CD4-positive, alpha-beta memory T cell (primary cell): ENCODE measurements around the gene GCC2. TPM values are rescaled to one million over a fixed set of nuclear protein-coding genes. Genes with fewer than 3 reads are reported as not detected.
"Not testable (repeated sequence)": the region's sequence is repeated elsewhere in the genome, so short reads cannot be mapped to it uniquely, and the experiment has no call there.

Experiments
- CTCF ChIA-PET: fragments of 350-600 bp; sonication (Branson Sonifier 250); formaldehyde crosslinking; loops from one replicate; lab custom pipeline; 2021; ENCODE audit warnings: inconsistent platforms; ENCODE audit not compliant: partially characterized antibody; lab: Charles Lee
- POLR2A ChIA-PET: fragments of 350-600 bp; sonication (Branson Sonifier 250); formaldehyde crosslinking; loops from one replicate; lab custom pipeline; 2021; ENCODE audit not compliant: partially characterized antibody; lab: Charles Lee
- DNase-seq, 5 donors: peaks; one replicate each; pipeline versions ENCODE4 v3.0.0 to v3.0.0-alpha.2; 2020 to 2022; ENCODE audit warnings: mixed read lengths in 1 of 5
- H3K27ac ChIP-seq: one replicate; pipeline ENCODE4 v1.7.0; 2013; ENCODE audit warnings: low read depth, low read length
- H3K27me3 ChIP-seq: 2 replicates; pipeline ENCODE4 v1.7.0; 2013; ENCODE audit warnings: mild to moderate bottlenecking, low read length, moderate library complexity; ENCODE audit not compliant: insufficient read depth
- H3K36me3 ChIP-seq: 2 replicates; pipeline ENCODE4 v1.7.0; 2013; ENCODE audit warnings: mild to moderate bottlenecking, low read length, moderate library complexity; ENCODE audit not compliant: insufficient read depth
- H3K4me1 ChIP-seq: 2 replicates; pipeline ENCODE4 v1.7.0; 2013; ENCODE audit warnings: mild to moderate bottlenecking, low read length, moderate library complexity; ENCODE audit not compliant: insufficient read depth
- H3K4me3 ChIP-seq, 2 donors: one replicate each; pipeline ENCODE4 v1.7.0; 2013; ENCODE audit warnings: low read length in 2 of 2, mild to moderate bottlenecking in 1 of 2
- H3K9me3 ChIP-seq, 2 donors: one replicate each; pipeline ENCODE4 v1.7.0; 2013; ENCODE audit warnings: low read length in 2 of 2, control low read depth in 1 of 2; ENCODE audit not compliant: control insufficient read depth in 1 of 2
- H3K27ac Mint-ChIP-seq, 7 donors: one replicate each; pipeline ENCODE4 v1.8.0; 2020 to 2021; ENCODE audit warnings: mixed read lengths in 7 of 7, mild to moderate bottlenecking in 6 of 7, inconsistent platforms in 3 of 7, moderate library complexity in 3 of 7
- H3K27me3 Mint-ChIP-seq, 2 donors: one replicate each; pipeline ENCODE4 v1.8.0; 2020 to 2021; ENCODE audit warnings: mixed read lengths in 2 of 2
- H3K36me3 Mint-ChIP-seq, 2 donors: one replicate each; pipeline ENCODE4 v1.8.0; 2020 to 2021; ENCODE audit warnings: mixed read lengths in 2 of 2, inconsistent platforms in 1 of 2, mild to moderate bottlenecking in 1 of 2
- H3K4me1 Mint-ChIP-seq, 4 donors: one replicate each; pipeline ENCODE4 v1.8.0; 2020 to 2021; ENCODE audit warnings: mixed read lengths in 4 of 4, mild to moderate bottlenecking in 1 of 4
- H3K4me3 Mint-ChIP-seq, 8 donors: one replicate each; pipeline ENCODE4 v1.8.0; 2020 to 2021; ENCODE audit warnings: mixed read lengths in 8 of 8, mild to moderate bottlenecking in 7 of 8, moderate library complexity in 6 of 8, inconsistent platforms in 3 of 8
- H3K9me3 Mint-ChIP-seq, 8 donors: one replicate each; pipeline ENCODE4 v1.8.0; 2020 to 2021; ENCODE audit warnings: mixed read lengths in 8 of 8, mild to moderate bottlenecking in 5 of 8, inconsistent platforms in 3 of 8, moderate library complexity in 1 of 8
- intact Hi-C: fragments of 100-400 bp; cut with micrococcal nuclease; formaldehyde crosslinking; loops from one replicate; pipeline ENCODE4 v1.15.1; 2023
- polyA plus RNA-seq, 2 donors: library from polyadenylated mRNA; unstranded; fragments of 300-500 nt; fragmentation: Illumina TruSeq; gene quantifications; one replicate each; pipeline ENCODE4 v1.2.3, GENCODE V29; 2021
- total RNA-seq, 2 experiments: library from RNA; stranded (reverse); gene quantifications; one replicate each; pipeline ENCODE4 v1.2.3, GENCODE V29; 2021

Gene GCC2
- total and polyA plus RNA-seq, 4 experiments from 2014 or later = 13.7 to 232 (median 153) TPM

- no peaks in the 10 kb centered on the region for H3K9me3 ChIP-seq
- no peaks in the 10 kb centered on the region for H3K27me3 Mint-ChIP-seq
- H3K36me3 Mint-ChIP-seq = peaks cover 0 to 4% of the 10 kb centered on the region in 2 donors
- H3K4me1 ChIP-seq = no peaks in the 10 kb centered on the region
- DNase-seq = no peak
- H3K4me3 ChIP-seq = no peak overlapping the region
- no peak overlapping the region for H3K4me3 Mint-ChIP-seq
- H3K4me1 Mint-ChIP-seq = peaks cover 0 to 5% (median 2%) of the 10 kb centered on the region in 4 donors
- intact Hi-C loops = no loop called here
- no peak overlapping the region for H3K27ac Mint-ChIP-seq
- no peaks in the 10 kb centered on the region for H3K36me3 ChIP-seq
- H3K9me3 Mint-ChIP-seq = no peaks in the 10 kb centered on the region
- no peak overlapping the region for H3K27ac ChIP-seq
- ChIA-PET POLR2A (no interaction called here), CTCF (no interaction called here)
- H3K27me3 ChIP-seq = no peaks in the 10 kb centered on the region
These were observed 99.4 kb downstream of the GCC2 start for GRCh38 chr2:108548208-108549003.

GRCh38 chr2:108552566-108552965, 103.6 kb downstream of the GCC2 start:
- no peaks in the 10 kb centered on the region for H3K4me1 ChIP-seq
- Mint-ChIP-seq H3K27me3 (no peaks in the 10 kb centered on the region), H3K27ac (no peak overlapping the region), H3K4me1 (peaks cover 0 to 4% (median 2%) of the 10 kb centered on the region in 4 donors), H3K4me3 (no peak overlapping the region), H3K36me3 (no peaks in the 10 kb centered on the region), H3K9me3 (no peaks in the 10 kb centered on the region)
- no peak overlapping the region for H3K4me3 ChIP-seq
- POLR2A ChIA-PET = no interaction called here
- CTCF ChIA-PET = no interaction called here
- no peaks in the 10 kb centered on the region for H3K36me3 ChIP-seq
- no peaks in the 10 kb centered on the region for H3K27me3 ChIP-seq
- intact Hi-C loops = no loop called here
- DNase-seq = no peak
- H3K27ac ChIP-seq = no peak overlapping the region
- no peaks in the 10 kb centered on the region for H3K9me3 ChIP-seq

- DNase-seq = no peak
- Mint-ChIP-seq H3K4me1 (peaks cover 0 to 4% (median 1%) of the 10 kb centered on the region in 4 donors), H3K27ac (no peak overlapping the region), H3K36me3 (no peaks in the 10 kb centered on the region), H3K9me3 (no peaks in the 10 kb centered on the region), H3K27me3 (no peaks in the 10 kb centered on the region), H3K4me3 (no peak overlapping the region)
- ChIA-PET POLR2A (no interaction called here), CTCF (no interaction called here)
- intact Hi-C loops = no loop called here
- no peak overlapping the region for H3K4me3 ChIP-seq
- H3K27ac ChIP-seq = no peak overlapping the region
- no peaks in the 10 kb centered on the region for H3K27me3 ChIP-seq
- no peaks in the 10 kb centered on the region for H3K4me1 ChIP-seq
- H3K36me3 ChIP-seq = no peaks in the 10 kb centered on the region
- no peaks in the 10 kb centered on the region for H3K9me3 ChIP-seq
These were observed 104.4 kb downstream of the GCC2 start for GRCh38 chr2:108553209-108553919.

GRCh38 chr2:108554528-108554927, 105.5 kb downstream of the GCC2 start:
- H3K27ac ChIP-seq = no peak overlapping the region

GRCh38 chr2:108555572-108555971, 106.6 kb downstream of the GCC2 start:
- Histone ChIP-seq H3K4me3 (no peak overlapping the region), H3K36me3 (no peaks in the 10 kb centered on the region), H3K4me1 (no peaks in the 10 kb centered on the region), H3K9me3 (no peaks in the 10 kb centered on the region), H3K27ac (no peak overlapping the region), H3K27me3 (no peaks in the 10 kb centered on the region)
- CTCF ChIA-PET = no interaction called here
- no peak for DNase-seq
- Mint-ChIP-seq H3K9me3 (no peaks in the 10 kb centered on the region), H3K27me3 (no peaks in the 10 kb centered on the region), H3K27ac (no peak overlapping the region), H3K4me3 (no peak overlapping the region), H3K36me3 (no peaks in the 10 kb centered on the region), H3K4me1 (peaks cover 3 to 6% (median 4%) of the 10 kb centered on the region in 4 donors)
- POLR2A ChIA-PET = no interaction called here
- intact Hi-C loops = no loop called here

More at GRCh38 chr2:108554528-108554927, 105.5 kb downstream of the GCC2 start:
- H3K27me3 ChIP-seq = no peaks in the 10 kb centered on the region
- H3K4me3 Mint-ChIP-seq = no peak overlapping the region
- no peaks in the 10 kb centered on the region for H3K9me3 Mint-ChIP-seq
- no peaks in the 10 kb centered on the region for H3K4me1 ChIP-seq
- no peak overlapping the region for H3K27ac Mint-ChIP-seq
- DNase-seq = no peak
- POLR2A ChIA-PET = no interaction called here
- H3K36me3 Mint-ChIP-seq = no peaks in the 10 kb centered on the region
- peaks cover 0 to 4% (median 1%) of the 10 kb centered on the region in 4 donors for H3K4me1 Mint-ChIP-seq
- H3K36me3 ChIP-seq = no peaks in the 10 kb centered on the region
- CTCF ChIA-PET = interaction anchor here (1.1 kb wide), 1 partner anchor 29 kb away, joined by 3 read pairs; no protein-coding TSS in a partner anchor
- intact Hi-C loops = no loop called here
- H3K4me3 ChIP-seq = no peak overlapping the region
- no peaks in the 10 kb centered on the region for H3K27me3 Mint-ChIP-seq
- H3K9me3 ChIP-seq = no peaks in the 10 kb centered on the region

GRCh38 chr2:108556581-108556980, 107.6 kb downstream of the GCC2 start:
- H3K27me3 ChIP-seq, H3K4me1 ChIP-seq, H3K36me3 ChIP-seq, H3K9me3 ChIP-seq, H3K36me3 Mint-ChIP-seq, intact Hi-C loops, H3K9me3 Mint-ChIP-seq, POLR2A ChIA-PET, H3K4me1 Mint-ChIP-seq, H3K4me3 Mint-ChIP-seq, H3K27ac ChIP-seq, DNase-seq, H3K4me3 ChIP-seq, H3K27ac Mint-ChIP-seq, CTCF ChIA-PET, H3K27me3 Mint-ChIP-seq: not testable (repeated sequence)
